HL-60 (cell line): Measurements from ENCODE around the gene POLN.

ENCODE experiments used
- CTCF ChIP-seq: IDR thresholded peaks from one replicate; pipeline ENCODE4 v1.5.1; 2011; ENCODE audit warnings: low read length, control low read depth, inconsistent platforms; ENCODE audit not compliant: insufficient read depth
- GABPA ChIP-seq: IDR thresholded peaks from 2 replicates; pipeline ENCODE4 v1.6.1; 2012; ENCODE audit warnings: low read depth
- POLR2AphosphoS5 ChIP-seq: IDR thresholded peaks from 2 replicates; pipeline ENCODE4 v1.6.1; 2012; ENCODE audit warnings: low read depth
- SPI1 ChIP-seq: IDR thresholded peaks from 2 replicates; pipeline ENCODE4 v1.6.1; 2012; ENCODE audit warnings: low read depth, mild to moderate bottlenecking, borderline replicate concordance
- TF ChIP-seq, protein P1 (sequence below): IDR thresholded peaks from 2 replicates; pipeline ENCODE4 v1.6.1; 2012; ENCODE audit warnings: low read depth; ENCODE audit not compliant: insufficient replicate concordance

- TF ChIP-seq POLR2AphosphoS5 (no peak), CTCF (no peak), GABPA (no peak), SPI1 (no peak)
- TF ChIP-seq, protein P1, sequence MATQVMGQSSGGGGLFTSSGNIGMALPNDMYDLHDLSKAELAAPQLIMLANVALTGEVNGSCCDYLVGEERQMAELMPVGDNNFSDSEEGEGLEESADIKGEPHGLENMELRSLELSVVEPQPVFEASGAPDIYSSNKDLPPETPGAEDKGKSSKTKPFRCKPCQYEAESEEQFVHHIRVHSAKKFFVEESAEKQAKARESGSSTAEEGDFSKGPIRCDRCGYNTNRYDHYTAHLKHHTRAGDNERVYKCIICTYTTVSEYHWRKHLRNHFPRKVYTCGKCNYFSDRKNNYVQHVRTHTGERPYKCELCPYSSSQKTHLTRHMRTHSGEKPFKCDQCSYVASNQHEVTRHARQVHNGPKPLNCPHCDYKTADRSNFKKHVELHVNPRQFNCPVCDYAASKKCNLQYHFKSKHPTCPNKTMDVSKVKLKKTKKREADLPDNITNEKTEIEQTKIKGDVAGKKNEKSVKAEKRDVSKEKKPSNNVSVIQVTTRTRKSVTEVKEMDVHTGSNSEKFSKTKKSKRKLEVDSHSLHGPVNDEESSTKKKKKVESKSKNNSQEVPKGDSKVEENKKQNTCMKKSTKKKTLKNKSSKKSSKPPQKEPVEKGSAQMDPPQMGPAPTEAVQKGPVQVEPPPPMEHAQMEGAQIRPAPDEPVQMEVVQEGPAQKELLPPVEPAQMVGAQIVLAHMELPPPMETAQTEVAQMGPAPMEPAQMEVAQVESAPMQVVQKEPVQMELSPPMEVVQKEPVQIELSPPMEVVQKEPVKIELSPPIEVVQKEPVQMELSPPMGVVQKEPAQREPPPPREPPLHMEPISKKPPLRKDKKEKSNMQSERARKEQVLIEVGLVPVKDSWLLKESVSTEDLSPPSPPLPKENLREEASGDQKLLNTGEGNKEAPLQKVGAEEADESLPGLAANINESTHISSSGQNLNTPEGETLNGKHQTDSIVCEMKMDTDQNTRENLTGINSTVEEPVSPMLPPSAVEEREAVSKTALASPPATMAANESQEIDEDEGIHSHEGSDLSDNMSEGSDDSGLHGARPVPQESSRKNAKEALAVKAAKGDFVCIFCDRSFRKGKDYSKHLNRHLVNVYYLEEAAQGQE: no peak
Observed at GRCh38 chr4:2094545-2094944, 147.4 kb downstream of the POLN start.
